Sigmoid colon (tissue), 7 donors: Measurements from ENCODE around the gene HTATSF1. TPM values are rescaled to one million over a fixed set of nuclear protein-coding genes. Genes with fewer than 3 reads are reported as not detected.

Source experiments
- DNase-seq: peaks from one replicate; pipeline ENCODE4 v3.0.0-alpha.2; 2019
- H3K27ac ChIP-seq, 4 donors: fragments of 200-600 bp; sonication (generic); one replicate each; pipeline ENCODE4 v1.5.1; 2016 to 2019; ENCODE audit warnings: mild to moderate bottlenecking in 1 of 4
- H3K27me3 ChIP-seq, 3 donors: fragments of 200-600 bp; sonication (generic); one replicate each; pipeline ENCODE4 v1.5.1; 2019; ENCODE audit warnings: mild to moderate bottlenecking in 1 of 3
- H3K36me3 ChIP-seq, 4 donors: fragments of 200-600 bp; sonication (generic); one replicate each; pipeline ENCODE4 v1.5.1; 2016 to 2019
- H3K4me1 ChIP-seq, 4 donors: fragments of 200-600 bp; sonication (generic); one replicate each; pipeline ENCODE4 v1.5.1; 2017 to 2019
- H3K4me3 ChIP-seq, 4 donors: fragments of 200-600 bp; sonication (generic); one replicate each; pipeline ENCODE4 v1.5.1; 2017 to 2019; ENCODE audit warnings: mild to moderate bottlenecking in 2 of 4, moderate library complexity in 1 of 4
- H3K9me3 ChIP-seq, 4 donors: fragments of 200-600 bp in 3 of 4; sonication (generic) in 3 of 4; one replicate each; pipeline versions ENCODE4 v1.5.1 to v1.6.1; 2013 to 2019
- EP300 ChIP-seq, 4 donors: sonication (generic); formaldehyde crosslinking; IDR thresholded peaks; one replicate each; pipeline ENCODE4 v1.6.1; 2017; ENCODE audit warnings: antibody characterized with exemption in 4 of 4
- POLR2A ChIP-seq, 2 donors: fragments of 450-650 bp; IDR thresholded peaks; one replicate each; pipeline ENCODE4 v1.6.1; 2016; ENCODE audit warnings: antibody characterized with exemption in 2 of 2, mild to moderate bottlenecking in 2 of 2, moderate library complexity in 2 of 2
- POLR2AphosphoS5 ChIP-seq, 4 donors: sonication (generic); formaldehyde crosslinking; IDR thresholded peaks; one replicate each; pipeline ENCODE4 v1.6.1; 2017; ENCODE audit warnings: antibody characterized with exemption in 4 of 4
- whole genome bisulfite sequencing, 2 donors: extraction: QIAGEN DNeasy Blood & Tissue Kit; methylation state at CpG; one replicate each; pipeline ENCODE4 v1.1.7; 2013; 5-methylcytosine and 5-hydroxymethylcytosine counted together
- intact Hi-C: fragments of 100-400 bp; cut with DNase I; formaldehyde crosslinking; loops from one replicate; pipeline ENCODE4 v1.15.1; 2023
- polyA plus RNA-seq, 3 donors: library from polyadenylated mRNA; stranded (reverse); fragments of 200-250 nt; gene quantifications; one replicate each; pipeline ENCODE4 v1.2.3, GENCODE V29; 2013
- total RNA-seq, 4 donors: library from RNA; depleted of rRNA; stranded (reverse); fragments of >200 nt; gene quantifications; one replicate each; pipeline ENCODE4 v1.1.0, GENCODE V29; 2016
- TF ChIP-seq, protein P1 (sequence below), 4 experiments: fragments of 450-650 bp in 3 of 4; fragments of 200-600 bp in 1 of 4; IDR thresholded peaks; one replicate each; pipeline ENCODE4 v1.5.1; 2016 to 2019; ENCODE audit warnings: antibody characterized with exemption in 4 of 4, mild to moderate bottlenecking in 3 of 4, moderate library complexity in 2 of 4
- donor health status: healthy with polysubstance abuse.
- donor health status: Bipolar disorder and iron deficiency.
- donor health status: healthy.

Gene HTATSF1
- total and polyA plus RNA-seq, 7 donors: 35.7 to 62.4 (median 47.1) TPM

DNA sequence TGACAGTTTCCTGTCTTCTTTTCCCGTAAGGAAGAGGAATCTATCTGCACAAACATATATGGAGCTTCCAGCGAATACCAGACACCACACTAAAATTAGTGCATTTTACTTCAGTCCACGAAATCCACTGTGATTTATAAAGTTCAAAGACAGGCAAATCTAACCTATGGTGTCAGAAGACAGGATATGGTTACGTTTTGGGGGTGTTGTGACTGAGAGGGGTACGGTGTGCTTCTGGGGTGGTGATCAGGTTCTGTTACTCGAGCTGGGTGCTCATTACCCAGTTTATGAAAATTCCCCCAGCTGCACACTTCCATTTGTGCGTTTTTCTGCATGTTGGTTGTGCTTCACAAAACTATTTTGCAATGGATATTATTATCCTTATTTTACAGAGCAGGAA is 44.9 kb downstream of the HTATSF1 start:
- no peaks in the 10 kb centered on the region for H3K4me1 ChIP-seq
- no peaks in the 10 kb centered on the region for H3K36me3 ChIP-seq
- WGBS, 2 donors: 61 to 63% methylated on average over 7 of the region's 7 CpGs
- H3K4me3 ChIP-seq: no peak overlapping the region
- H3K9me3 ChIP-seq: no peaks in the 10 kb centered on the region
- no peak overlapping the region for H3K27ac ChIP-seq
- no peak for DNase-seq
- TF ChIP-seq POLR2AphosphoS5 (IDR thresholded peaks at IDR 0.05) (no peak), POLR2A (IDR thresholded peaks at IDR 0.05) (no peak), EP300 (IDR thresholded peaks at IDR 0.05) (no peak)
- TF ChIP-seq, protein P1, sequence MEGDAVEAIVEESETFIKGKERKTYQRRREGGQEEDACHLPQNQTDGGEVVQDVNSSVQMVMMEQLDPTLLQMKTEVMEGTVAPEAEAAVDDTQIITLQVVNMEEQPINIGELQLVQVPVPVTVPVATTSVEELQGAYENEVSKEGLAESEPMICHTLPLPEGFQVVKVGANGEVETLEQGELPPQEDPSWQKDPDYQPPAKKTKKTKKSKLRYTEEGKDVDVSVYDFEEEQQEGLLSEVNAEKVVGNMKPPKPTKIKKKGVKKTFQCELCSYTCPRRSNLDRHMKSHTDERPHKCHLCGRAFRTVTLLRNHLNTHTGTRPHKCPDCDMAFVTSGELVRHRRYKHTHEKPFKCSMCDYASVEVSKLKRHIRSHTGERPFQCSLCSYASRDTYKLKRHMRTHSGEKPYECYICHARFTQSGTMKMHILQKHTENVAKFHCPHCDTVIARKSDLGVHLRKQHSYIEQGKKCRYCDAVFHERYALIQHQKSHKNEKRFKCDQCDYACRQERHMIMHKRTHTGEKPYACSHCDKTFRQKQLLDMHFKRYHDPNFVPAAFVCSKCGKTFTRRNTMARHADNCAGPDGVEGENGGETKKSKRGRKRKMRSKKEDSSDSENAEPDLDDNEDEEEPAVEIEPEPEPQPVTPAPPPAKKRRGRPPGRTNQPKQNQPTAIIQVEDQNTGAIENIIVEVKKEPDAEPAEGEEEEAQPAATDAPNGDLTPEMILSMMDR (IDR thresholded peaks at IDR 0.05): no peak
- no peaks in the 10 kb centered on the region for H3K27me3 ChIP-seq
- intact Hi-C loops: no loop called here

DNA sequence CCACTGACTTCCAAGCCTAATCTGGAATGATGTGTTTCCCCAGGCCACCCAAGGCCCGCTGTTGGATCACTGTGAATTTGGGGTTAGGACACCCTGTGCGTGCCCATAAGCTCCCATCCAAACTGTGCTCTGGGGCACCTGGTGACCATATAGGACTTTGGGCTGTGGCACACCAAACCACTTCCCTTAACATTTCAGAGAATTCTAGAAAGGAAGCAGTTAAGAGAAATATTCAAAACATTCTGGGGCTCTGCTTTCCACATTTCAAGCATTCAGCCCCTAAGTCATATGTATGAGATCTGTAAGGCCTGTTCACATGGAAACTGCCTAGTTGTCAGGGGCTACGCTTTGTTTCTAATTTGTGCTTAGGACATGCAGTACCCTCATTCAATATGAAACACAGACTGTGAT is 49.0 kb downstream of the HTATSF1 start:
- intact Hi-C loops: no loop called here
- 87 to 94% methylated on average over 3 of the region's 3 CpGs for WGBS, 2 donors
- no peak overlapping the region for H3K27ac ChIP-seq
- no peak for DNase-seq
- no peaks in the 10 kb centered on the region for H3K4me1 ChIP-seq
- no peaks in the 10 kb centered on the region for H3K27me3 ChIP-seq
- H3K36me3 ChIP-seq: no peaks in the 10 kb centered on the region
- no peak overlapping the region for H3K4me3 ChIP-seq
- TF ChIP-seq, protein P1 (IDR thresholded peaks at IDR 0.05): no peak
- TF ChIP-seq EP300 (IDR thresholded peaks at IDR 0.05) (no peak), POLR2A (IDR thresholded peaks at IDR 0.05) (no peak), POLR2AphosphoS5 (IDR thresholded peaks at IDR 0.05) (no peak)
- no peaks in the 10 kb centered on the region for H3K9me3 ChIP-seq

DNA sequence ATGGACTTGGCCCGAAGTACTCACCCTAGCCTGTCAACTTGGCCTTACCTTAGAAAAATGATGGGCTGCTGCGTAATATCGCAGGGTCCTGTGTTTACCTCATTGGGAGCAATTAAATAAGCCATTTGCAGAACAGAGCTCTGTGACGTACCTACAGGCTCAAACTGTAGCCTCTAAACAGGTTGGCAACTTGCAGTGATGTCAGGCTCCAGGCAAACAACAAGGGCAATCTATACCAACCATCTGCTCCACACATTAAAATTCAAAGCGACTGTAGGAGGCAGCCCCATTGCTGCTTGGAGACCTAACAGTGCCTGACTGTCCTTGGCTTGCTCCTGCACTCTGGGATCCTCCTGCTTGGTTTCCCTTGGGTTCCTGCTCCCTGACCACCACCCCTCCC is 51.8 kb downstream of the HTATSF1 start:
- intact Hi-C loops: no loop called here
- Histone ChIP-seq H3K27ac (no peak overlapping the region), H3K9me3 (no peaks in the 10 kb centered on the region), H3K27me3 (no peaks in the 10 kb centered on the region), H3K4me1 (no peaks in the 10 kb centered on the region), H3K36me3 (no peaks in the 10 kb centered on the region), H3K4me3 (no peak overlapping the region)
- no peak for DNase-seq
- TF ChIP-seq POLR2A (IDR thresholded peaks at IDR 0.05) (no peak), POLR2AphosphoS5 (IDR thresholded peaks at IDR 0.05) (no peak), EP300 (IDR thresholded peaks at IDR 0.05) (no peak)
- TF ChIP-seq, protein P1 (IDR thresholded peaks at IDR 0.05): no peak
- WGBS, 2 donors: 81 to 86% methylated on average over 5 of the region's 5 CpGs

DNA sequence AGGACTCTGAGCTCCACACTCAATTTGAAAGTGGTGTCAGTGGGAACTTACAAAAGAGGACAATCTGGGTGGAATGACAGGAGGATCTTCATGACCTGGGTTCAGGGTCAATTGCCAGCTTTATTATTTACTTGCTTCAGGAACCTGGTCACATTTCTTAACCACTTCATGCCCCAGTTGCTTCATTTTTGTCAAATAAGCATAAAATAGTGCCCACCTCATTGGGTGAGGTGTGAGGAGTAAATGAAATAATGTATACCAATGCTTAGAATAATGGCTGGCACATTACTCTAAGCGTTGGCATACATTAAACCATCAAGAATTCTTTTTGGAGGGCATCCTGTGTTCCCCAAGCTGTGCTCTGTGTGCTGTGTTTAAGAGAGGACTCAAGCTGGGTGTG is 54.0 kb downstream of the HTATSF1 start:
- no peaks in the 10 kb centered on the region for H3K27me3 ChIP-seq
- H3K27ac ChIP-seq: no peak overlapping the region
- 76 to 86% methylated on average over 1 of the region's 1 CpG for WGBS, 2 donors
- no peaks in the 10 kb centered on the region for H3K4me1 ChIP-seq
- H3K4me3 ChIP-seq: no peak overlapping the region
- no peaks in the 10 kb centered on the region for H3K9me3 ChIP-seq
- intact Hi-C loops: no loop called here
- TF ChIP-seq, protein P1 (IDR thresholded peaks at IDR 0.05): no peak
- TF ChIP-seq POLR2AphosphoS5 (IDR thresholded peaks at IDR 0.05) (no peak), EP300 (IDR thresholded peaks at IDR 0.05) (no peak)
- no peaks in the 10 kb centered on the region for H3K36me3 ChIP-seq
- no peak for DNase-seq

- H3K9me3 ChIP-seq: no peaks in the 10 kb centered on the region
- H3K4me1 ChIP-seq: no peaks in the 10 kb centered on the region
- DNase-seq: no peak
- no peaks in the 10 kb centered on the region for H3K36me3 ChIP-seq
- TF ChIP-seq POLR2A (IDR thresholded peaks at IDR 0.05) (no peak), EP300 (IDR thresholded peaks at IDR 0.05) (no peak), POLR2AphosphoS5 (IDR thresholded peaks at IDR 0.05) (no peak)
- TF ChIP-seq, protein P1 (IDR thresholded peaks at IDR 0.05): no peak
- H3K4me3 ChIP-seq: no peak overlapping the region
- intact Hi-C loops: no loop called here
- no peak overlapping the region for H3K27ac ChIP-seq
- no peaks in the 10 kb centered on the region for H3K27me3 ChIP-seq
- WGBS, 2 donors: 80 to 90% methylated on average over 2 of the region's 2 CpGs
Observed at GRCh38 chrX:136555694-136556093, 58.3 kb downstream of the HTATSF1 start.
